ENCODE results near the gene PTRHD1.
"Not testable (repeated sequence)": the region's sequence is repeated elsewhere in the genome, so short reads cannot be mapped to it uniquely, and the experiment has no call there.

Gene PTRHD1, protein sequence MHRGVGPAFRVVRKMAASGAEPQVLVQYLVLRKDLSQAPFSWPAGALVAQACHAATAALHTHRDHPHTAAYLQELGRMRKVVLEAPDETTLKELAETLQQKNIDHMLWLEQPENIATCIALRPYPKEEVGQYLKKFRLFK

DNA sequence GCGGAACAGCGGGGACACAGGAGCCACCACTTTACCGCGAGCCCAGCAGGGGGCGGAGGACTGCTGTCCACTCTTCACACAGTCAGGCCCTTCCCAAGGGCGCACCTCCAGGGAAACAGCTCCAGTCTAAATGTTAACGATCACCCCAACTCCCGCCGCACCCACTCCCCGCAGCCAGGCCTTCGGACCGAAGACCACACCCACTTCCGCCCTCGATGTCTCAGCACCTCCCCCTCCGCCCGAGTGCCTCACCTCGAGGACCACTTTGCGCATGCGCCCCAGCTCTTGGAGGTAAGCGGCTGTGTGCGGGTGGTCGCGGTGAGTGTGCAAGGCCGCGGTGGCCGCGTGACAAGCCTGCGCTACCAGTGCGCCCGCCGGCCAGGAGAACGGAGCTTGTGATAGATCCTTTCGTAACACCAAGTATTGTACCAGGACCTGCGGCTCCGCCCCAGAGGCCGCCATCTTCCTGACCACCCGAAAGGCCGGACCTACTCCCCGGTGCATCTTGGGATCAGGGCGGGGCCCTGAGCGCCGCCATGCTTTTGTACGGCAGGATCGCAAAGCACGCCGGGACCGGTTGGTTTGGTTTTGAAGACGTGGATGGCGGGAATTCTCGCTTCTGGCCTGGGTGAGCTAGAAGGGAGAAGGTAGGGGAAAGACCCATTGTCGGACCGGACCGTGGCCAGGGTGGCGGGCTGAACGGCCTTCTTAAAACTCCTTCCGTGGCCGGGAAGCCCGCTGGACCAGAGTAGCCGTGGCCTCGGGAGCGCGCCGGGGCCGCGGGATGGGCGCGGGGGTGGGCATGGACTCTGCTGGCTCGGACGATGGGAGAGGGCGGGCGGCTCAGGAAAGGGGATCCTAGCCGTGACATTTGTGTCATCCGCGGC, at the start of gene PTRHD1, which contains the start of gene CENPO:
PTRHD1 (minus strand) TSS at position 518 of the 887 bp plus-strand sequence; CDS start at position 504, 14 bp downstream.
CENPO (plus strand) TSS at position 552 of the 887 bp plus-strand sequence. CDS start 495 bp downstream, outside the sequence.
- peak; percentile 91 to 94 for DNase-seq

DNA sequence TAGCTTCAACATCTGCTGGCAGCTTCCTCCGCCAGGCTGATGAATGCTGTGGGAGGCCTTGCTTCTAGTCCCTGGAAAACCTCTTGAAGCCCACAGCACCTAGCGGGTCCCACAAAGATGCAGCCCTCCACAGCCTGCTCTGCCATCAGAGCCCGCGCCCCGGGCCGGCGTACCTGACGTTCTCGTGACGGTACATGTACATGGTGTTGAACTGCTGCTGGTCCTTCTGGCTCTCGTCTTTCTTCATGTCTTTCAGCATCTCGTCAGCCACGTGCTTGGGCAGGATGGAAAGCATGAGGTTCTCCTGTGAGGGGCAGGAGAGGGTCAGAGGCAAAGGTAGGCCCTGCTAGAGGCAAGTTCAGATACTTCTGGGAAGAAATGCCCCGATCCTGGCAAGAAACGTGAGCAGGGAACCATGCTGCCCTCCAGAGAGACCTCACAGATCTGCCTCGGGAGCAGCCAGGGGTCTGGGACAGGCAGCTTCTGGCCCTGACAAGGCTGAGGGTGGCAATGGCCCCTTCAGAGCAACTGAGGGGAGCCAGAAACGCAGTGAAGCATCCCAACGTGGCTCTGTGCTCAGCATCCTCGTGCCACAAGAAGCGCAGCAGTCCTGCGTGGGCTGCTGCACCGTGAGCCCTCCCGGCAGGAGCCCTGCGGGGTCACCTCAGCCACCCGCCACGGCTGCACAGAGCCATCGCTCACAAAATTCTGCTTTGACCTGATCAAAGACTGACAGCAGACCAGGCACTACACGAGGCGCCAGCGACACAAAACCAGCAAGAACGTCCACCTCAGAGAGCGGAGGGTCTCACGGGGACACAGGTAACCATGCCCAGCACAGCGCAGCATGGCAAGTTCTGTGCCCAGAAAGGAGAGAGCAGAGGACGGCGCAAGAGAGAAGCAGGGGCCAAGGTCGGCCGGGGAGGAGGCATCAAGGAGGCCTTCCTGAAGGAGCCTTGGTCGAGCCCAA, 49.2 kb upstream of the PTRHD1 start:
- no peak for DNase-seq

DNA sequence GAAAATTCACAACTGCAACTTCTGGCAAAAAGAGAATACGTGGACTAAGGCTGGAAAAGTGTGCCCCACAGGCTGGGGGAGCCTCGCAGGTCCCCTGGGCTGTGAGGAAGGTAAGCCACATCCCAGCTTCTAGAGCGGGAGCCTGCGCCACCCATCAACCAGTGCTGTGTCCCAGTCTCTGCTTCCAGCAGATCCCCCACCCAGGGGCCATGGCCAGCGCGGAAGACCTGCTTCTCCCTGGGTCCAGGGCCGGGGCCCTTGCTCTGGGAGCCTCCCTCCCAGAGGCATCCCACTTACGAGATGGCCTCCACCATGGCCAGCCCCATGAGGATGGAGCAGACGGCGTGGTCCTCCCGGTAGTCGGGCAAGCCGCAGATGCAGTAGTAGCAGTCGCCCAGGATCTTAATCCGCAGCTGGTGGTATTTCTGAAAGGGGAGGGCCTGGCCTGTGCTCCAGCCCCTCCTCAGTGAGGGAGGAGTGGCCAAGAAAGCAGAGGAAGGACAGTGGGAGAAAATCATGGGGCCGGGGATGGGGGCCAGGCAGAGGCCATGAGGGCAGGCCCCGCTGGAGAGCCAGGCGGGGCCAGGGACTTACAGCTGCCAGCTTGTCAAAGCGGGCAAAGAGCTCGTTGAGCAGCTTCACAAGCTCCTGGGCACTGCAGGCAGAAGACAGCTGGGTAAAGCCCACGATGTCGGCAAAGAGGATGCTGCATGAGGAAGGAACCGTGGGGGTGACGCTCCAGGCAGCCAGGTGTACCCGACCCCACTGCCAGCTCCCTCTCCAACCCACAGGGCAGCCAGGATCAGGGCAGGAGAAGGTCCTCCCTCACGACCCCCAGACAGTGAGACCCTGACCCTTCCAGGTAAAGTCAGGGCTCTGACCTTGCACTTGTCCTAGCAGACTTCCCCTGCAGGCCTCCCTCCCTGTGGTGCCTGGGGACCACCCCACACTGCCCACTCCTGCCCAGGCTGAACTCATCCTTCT, 48.1 kb upstream of the PTRHD1 start:
- DNase-seq, result no peak

DNA sequence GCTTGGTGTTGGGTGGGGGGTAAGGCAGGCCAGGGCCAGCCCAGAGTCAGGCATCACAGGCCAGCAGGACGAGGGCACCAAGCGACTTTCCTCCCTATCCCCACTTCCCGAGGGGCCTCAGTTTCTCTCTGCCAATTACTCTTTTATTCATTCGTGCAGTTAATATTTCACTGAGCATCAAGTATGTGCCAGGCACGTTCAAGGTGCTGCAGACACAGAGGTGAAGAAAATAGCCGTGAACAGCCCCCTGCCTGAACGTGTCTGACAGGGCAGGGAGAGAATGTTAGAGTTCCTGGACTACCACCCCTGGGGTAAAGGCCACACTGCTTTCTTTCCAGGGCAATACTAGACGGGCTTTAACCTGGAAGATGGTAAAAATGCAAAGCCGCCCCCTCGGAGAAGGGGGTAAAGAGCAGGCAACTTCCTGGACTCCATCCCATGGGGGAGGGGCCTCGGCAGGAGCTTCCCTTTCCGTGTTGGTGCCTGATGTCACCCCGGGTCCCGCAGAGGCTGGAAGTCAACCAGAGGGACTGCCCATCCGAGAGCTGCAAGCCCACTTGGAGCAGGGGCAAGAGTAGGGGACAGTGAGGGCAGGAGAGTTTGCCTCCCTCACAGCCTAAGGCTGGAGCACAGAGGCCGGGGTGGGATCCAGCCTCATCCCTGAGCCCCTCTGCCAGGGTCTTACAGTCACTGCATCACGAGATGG, 47.1 kb upstream of the PTRHD1 start:
- DNase-seq, result no peak

DNA sequence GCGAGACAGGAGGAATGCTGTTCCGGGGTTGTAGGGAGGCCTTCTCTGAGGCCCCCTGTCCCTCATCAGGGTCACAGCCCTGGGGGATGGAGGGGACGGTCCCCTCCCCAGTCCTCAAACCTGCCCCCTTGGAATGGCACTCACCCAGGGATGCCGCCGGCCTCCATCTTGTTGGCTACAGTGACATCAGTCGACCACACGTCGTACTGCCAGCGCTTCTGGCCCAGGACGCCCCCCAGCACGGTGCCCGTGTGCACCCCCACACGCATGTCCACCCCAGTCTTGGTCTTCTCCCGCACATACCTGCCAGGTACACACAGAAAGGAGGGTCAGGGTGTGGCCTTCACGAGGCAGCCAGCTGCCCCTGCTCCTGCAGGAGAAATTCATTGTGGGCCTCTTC, 46.5 kb upstream of the PTRHD1 start:
- DNase-seq, result no peak

DNA sequence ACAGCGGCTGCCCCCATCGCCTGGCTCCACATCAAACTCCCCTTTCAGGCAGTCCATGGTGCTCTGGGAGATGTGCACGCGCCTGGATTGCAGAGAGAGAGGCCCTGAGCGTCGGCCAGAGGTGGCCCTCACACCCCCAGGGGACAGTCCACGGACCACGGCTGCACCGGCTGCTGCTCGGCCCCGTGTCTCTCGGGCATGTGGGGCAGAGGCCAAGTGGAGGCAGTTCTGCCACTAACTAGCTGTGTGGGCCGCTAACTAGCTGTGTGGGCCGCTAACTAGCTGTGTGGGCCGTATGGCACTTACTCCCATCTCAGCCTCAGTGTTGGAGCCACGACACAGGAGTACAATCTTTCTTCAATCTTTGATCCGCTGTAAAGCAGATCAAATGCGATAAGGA, 45.4 kb upstream of the PTRHD1 start:
- no peak for DNase-seq

DNA sequence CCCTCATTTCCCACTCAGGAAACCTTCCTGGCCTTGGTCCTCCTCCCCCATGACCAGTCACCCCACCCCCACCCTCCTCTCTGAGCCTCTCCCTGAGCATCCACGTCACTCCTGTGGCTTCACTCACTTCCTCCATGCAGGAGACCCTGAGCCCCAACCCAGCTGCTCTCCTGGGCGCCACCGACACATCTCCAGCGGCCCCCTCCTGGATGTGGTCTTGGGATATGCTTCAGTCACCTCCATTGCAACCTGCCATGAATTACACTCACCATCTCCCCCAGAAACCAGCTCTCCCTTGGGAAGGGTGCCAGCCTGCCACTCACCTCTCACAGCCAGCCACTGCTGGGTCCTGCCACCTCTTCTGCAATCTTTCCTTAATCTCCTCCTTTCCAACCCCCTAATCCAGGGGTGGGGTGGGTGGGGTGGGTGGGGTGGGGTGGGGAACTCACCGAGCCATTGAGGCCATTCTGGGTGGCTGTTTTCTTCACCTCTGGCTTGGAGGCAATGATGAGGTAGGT, 44.9 kb upstream of the PTRHD1 start:
- DNase-seq, result no peak

DNA sequence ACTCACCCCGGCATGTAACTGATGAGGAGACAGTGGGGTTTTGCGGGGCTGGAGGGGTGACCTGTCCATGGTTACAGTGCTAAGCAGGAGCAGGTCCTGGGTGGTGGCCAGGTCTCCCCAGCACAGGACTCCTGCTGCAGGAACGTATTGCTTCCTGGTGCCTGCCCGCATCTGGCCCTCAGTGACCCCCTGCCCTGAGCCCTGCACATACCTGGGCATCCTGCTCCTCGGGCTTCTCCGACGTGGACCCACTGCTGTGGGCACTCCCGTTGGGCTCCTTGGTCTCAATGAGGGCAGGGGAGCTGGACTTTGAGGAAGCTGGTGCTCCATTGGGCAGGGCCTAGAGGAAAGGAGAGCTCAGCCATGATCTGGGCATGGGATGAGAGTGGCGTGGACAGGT, 43.5 kb upstream of the PTRHD1 start:
- DNase-seq, result no peak

DNA sequence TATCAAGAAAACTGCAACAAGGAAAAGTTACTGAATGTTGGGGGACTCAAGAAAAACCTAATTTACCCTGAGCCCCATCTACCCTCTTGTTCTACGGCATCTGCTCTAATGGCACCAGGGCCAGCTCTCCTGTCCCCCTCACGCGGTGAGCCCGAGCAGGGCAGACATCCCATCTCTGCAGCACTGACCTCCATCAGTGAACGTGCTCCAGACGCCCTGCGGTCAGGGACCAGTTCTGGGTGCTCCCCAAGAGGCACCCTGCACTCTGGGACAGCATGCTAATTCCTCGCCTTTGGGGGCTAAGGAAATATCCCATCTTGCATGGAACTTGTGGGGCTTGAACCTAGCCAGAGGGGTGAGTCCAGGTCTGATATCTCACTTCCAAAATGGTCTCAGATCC, 43.0 kb upstream of the PTRHD1 start:
- no peak for DNase-seq

DNA sequence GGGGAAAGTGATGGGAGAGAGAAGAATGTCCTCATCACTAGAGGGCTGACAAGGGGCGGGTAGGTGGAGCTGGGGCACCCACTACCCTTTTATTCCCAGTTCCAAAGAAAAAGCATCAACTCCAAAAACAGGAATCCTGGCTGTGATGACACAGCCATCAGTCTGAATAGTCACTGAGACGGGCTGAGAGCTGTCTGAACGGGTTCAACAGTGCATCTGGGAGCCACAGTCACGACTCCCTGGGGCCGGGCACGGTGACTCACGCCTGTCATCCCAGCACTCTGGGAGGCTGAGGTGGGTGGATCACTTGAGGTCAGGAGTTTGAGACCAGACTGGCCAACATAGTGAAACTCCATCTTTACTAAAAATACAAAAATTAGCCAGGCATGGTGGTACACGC, 42.2 kb upstream of the PTRHD1 start:
- not testable (repeated sequence) for DNase-seq

DNA sequence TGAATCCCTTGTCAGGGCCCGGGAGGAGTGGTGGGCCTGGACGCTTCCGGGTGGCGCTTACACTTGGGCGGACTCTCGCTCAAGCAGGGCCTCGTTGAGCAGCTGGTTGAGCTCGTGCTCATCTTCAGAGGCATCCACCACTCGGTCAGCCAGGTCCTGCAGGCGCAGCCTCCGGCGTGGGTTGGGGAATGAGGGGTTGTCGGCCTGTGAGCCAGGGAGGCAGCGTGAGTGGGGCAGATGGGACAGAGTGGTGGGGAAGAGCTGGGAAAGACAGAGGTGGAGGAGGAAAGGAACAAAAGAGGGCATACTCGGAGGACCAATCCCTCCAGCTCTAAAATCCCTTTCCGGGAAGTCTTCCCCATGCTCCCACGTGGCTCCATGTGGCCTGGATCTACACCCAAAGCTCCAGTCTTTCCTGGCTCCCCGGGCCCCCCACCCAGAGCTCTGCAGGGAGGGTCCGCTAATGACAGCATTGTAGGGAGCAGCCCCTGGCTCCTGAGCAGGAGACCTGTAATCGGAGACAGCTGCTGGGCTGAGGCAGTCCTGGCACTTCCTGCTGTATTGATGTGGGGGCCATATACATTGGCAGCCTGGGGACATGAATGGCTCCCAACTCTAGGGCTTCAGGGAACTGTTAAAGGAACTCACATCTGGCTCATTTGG, 41.7 kb upstream of the PTRHD1 start:
- no peak for DNase-seq

DNA sequence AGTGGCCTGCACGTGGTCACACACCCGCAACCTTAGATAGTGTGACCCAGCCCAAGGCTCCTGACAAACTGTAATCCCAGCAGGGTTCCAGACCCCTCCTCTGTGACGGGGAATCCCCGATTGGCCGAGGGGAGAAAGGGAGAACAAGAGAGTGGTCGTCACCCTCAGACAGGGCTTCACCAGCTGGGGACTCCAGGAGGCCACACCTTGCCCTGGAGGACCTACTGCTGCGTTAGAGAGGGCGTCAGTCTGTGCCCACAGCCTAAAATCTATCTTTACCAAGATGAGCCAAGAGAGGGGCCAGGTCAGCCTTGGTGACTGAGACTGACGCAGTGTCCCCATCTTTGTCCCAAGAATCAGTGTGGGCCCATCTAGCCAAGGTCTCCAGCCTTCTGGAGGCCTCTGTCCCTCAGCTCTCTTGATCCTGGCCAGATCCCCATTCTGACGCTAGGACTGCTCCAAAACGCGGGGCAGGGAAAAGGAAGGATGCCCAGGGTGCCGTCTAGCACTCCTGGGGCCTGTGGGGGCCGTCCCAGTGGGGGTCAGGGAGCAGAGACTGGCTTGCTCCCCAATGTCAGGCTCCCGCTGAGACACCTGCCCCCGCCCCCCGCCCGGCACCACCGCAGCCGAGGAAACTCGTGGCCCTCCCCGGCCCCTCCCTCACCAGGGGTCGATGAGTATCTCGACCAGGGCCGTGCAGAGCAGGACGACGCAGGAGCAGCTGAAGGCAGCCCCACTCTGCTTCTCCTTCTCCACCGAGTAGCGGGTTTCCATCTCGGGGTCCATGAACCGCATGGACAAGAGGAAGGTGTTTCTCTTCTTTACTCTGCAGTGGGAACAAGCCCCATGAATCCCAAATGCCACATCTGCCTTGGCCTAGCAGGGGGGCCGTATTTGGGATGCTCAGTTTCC, 40.9 kb upstream of the PTRHD1 start:
- no peak for DNase-seq

DNA sequence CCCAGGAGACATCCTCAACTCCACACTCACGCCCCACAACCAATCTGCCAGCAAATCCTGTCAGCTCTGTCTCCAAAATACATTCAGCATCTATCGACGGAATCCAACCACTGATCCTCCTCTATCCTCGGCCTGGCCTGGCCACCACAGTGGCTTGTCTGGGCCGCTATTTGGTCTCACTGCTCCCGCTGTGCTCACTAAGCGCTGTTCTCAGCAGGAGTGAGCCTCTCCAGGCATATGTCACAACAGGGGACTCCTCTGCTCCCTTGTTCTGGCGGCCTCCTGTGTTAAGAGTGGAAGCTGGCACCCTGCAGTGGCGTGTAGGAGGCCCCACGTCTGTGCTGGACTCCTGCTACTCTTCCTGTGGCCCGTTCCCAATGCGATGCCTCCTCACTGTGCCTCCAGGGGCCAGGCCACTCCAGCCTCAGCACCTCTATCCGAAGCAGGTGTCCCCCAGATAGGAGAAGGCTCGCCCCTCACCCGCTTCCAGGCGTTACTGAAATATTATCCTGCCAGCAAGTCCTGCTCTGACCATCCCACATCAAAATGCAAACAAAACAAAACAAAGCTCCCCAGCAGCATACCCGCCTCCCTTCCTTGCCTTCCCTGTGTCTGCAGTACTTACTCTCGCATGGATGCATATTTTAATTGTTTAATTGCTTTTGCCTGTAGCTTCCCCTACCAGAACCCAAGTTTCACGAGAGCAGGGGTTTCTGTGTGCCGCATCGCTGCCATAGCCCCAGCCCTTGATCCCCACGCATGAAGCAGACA, 39.9 kb upstream of the PTRHD1 start:
- no peak for DNase-seq

DNA sequence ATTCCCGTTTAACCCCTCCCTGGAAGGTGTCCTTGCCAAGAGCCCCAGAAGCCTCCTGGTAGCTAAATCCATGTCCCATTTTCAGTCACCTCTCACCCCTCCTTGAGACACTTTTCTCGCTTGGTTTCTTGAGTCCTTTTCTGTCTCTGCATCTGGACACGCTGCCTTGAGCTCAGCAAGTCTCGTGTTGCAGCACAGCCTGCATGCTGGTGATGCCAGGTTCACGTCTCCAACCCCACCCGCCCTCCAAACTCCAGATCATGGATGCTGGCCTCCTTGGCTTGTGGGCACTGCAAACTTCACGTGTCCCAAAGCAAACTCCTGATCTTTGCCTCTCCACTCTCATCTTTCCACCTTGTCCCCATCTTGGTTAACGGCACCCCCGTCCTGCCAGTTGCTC, 39.3 kb upstream of the PTRHD1 start:
- DNase-seq, result no peak

DNA sequence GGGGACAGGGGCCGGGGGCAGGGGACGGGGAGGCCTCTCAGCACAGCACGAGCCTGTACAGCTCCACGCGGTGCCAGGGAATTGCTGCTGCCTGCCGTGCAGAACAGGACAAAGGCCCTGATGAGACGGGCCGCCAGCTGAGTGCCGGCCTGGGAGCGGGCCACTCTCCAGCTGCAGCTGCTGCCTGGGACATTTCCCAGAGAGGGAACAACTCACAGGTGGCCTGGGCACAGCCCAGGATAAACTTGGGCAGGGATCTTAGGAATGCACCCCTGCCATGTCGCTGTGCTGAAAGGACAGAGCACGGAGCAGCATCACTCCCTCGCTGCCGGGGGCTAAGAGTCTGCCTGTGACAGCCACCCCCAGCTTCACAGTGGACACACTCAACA, 38.9 kb upstream of the PTRHD1 start:
- DNase-seq, result no peak

DNA sequence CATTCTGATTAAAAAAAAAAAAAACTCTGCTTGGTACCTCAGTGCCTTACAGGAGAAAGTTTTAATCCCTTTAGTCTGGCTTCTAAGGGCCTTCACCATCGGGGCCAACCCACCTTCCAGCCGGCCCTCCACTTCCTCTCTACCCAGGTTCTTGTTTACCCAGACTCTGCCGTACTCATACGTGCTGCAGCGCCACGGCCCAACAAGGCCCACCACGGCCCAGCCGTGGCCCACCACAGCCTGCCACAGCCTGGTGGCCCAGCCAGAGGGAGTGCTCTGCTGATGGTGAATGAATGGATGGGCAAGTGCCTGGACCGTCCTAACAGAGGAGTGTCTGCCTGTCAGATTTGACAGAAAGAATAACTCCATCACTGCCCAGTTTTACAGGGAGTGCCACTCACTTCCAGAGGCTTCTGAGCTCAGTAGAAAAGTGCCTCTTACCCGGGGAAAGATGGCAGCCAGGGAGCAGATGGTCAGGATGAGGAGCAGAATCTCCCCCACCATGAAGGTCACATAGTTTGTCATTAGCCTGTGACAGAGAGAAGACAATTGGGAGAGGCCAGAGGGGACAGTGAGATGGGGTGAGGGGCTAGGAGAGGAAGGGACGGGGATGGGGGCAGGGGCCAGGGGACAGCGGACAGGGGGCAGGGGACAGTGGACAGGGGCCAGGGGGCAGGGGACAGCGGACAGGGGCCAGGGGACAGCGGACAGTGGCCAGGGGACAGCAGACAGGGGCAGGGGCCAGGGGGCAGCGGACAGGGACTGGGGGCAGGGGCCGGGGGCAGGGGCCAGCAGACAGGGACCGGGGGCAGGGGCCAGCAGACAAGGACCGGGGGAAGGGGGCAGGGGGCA, 38.3 kb upstream of the PTRHD1 start:
- DNase-seq, result no peak

DNA sequence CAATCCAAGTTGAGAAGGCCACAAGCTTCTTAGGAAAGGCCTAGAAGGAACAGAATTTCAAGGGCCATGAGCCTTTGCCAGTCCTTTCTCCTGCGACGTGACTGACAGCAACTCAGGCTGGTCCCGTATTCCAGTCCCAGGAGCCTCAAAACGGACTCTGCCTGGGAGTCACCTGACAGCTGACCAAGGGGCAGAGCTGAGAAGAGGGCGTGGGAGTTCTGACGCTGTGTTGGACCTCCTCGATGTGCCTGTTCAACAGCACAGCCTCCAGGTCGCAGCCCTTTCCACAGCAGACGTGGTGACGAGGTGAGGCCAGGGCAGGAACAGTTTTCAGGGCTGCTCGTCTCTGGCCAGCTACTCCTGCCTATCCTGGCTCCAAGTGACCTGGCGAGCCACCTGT, 37.6 kb upstream of the PTRHD1 start:
- DNase-seq, result no peak

DNA sequence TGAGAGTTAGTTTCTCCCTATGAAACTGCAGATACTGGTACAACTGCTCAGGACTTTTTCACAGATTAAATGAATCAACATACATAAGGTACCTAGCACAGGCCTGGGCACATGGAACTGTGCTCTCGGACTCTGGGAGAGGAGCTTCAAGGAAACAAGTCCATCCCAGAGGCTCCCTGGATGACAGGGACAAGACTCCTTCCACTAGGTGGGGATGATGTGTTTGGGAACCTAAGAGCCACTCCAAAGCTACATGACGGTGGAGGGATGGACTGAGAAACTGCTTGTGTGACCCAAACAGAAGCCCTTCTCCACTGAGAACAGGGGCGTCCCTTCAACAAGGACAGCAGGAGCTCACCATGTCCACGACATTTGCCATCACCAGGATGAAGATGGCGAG, 37.2 kb upstream of the PTRHD1 start:
- DNase-seq, result no peak
